ENCODE data around the gene CPVL.
A peak's percentile ranks its signal among the peaks of the same experiment; 100 is the strongest.

DNA sequence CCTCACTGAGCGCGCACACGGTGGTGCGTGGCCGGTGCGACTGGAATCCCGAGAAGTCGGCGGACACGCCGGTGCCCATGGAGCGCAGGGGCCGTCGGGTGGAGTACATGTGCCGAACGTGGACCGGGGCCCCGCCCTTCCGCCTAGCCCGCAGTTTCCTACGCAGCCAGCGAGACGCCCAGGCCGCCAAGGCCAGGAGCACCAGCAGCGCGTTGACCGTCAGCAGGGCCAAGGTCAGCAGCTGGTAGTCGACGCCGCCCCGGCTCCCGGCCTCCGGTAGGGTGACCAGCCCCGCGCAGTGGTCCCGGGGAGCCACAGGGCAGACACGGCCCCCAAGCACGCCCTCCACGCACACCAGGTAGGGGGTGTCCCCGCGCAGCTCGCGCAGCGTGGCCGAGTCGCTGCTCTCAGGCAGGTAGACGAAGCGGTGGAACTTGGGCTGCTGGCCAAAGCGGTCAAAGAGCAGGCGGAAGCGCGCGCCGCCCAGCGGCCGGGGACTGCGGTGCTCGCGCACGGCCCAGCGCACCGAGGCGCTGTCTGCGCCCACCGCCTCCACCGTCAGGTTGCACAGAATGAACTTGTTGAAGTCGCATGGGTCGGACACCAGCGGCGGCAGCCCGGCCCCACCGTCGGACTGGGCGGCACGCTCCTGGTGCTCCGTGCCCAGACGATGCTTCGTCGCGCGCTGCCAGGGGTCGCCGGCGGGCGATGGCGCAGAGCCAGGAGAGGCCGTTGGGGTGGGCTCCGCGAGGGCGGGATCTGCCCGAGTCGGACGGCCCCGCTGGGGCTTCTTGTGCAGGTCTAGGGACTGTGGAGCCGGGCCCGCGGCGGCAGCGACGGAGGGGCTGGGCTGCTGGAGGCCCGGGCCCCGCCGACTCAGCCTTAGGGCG lies 190.4 kb downstream of the CPVL start:
- TF ChIP-seq, protein P1, sequence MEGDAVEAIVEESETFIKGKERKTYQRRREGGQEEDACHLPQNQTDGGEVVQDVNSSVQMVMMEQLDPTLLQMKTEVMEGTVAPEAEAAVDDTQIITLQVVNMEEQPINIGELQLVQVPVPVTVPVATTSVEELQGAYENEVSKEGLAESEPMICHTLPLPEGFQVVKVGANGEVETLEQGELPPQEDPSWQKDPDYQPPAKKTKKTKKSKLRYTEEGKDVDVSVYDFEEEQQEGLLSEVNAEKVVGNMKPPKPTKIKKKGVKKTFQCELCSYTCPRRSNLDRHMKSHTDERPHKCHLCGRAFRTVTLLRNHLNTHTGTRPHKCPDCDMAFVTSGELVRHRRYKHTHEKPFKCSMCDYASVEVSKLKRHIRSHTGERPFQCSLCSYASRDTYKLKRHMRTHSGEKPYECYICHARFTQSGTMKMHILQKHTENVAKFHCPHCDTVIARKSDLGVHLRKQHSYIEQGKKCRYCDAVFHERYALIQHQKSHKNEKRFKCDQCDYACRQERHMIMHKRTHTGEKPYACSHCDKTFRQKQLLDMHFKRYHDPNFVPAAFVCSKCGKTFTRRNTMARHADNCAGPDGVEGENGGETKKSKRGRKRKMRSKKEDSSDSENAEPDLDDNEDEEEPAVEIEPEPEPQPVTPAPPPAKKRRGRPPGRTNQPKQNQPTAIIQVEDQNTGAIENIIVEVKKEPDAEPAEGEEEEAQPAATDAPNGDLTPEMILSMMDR (IDR thresholded peaks at IDR 0.05; ENCODE audit: low read depth, low read length, missing input control): peak; percentile 72
- TF ChIP-seq JUND (IDR thresholded peaks at IDR 0.05): no peak
- TF ChIP-seq, protein P2, sequence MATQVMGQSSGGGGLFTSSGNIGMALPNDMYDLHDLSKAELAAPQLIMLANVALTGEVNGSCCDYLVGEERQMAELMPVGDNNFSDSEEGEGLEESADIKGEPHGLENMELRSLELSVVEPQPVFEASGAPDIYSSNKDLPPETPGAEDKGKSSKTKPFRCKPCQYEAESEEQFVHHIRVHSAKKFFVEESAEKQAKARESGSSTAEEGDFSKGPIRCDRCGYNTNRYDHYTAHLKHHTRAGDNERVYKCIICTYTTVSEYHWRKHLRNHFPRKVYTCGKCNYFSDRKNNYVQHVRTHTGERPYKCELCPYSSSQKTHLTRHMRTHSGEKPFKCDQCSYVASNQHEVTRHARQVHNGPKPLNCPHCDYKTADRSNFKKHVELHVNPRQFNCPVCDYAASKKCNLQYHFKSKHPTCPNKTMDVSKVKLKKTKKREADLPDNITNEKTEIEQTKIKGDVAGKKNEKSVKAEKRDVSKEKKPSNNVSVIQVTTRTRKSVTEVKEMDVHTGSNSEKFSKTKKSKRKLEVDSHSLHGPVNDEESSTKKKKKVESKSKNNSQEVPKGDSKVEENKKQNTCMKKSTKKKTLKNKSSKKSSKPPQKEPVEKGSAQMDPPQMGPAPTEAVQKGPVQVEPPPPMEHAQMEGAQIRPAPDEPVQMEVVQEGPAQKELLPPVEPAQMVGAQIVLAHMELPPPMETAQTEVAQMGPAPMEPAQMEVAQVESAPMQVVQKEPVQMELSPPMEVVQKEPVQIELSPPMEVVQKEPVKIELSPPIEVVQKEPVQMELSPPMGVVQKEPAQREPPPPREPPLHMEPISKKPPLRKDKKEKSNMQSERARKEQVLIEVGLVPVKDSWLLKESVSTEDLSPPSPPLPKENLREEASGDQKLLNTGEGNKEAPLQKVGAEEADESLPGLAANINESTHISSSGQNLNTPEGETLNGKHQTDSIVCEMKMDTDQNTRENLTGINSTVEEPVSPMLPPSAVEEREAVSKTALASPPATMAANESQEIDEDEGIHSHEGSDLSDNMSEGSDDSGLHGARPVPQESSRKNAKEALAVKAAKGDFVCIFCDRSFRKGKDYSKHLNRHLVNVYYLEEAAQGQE (IDR thresholded peaks at IDR 0.05): no peak
- peak; percentile 11 to 58 for TF ChIP-seq RAD21 (IDR thresholded peaks at IDR 0.05)
- TF ChIP-seq HNF4G (IDR thresholded peaks at IDR 0.05): no peak
- TF ChIP-seq, protein P3, sequence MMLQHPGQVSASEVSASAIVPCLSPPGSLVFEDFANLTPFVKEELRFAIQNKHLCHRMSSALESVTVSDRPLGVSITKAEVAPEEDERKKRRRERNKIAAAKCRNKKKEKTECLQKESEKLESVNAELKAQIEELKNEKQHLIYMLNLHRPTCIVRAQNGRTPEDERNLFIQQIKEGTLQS (IDR thresholded peaks at IDR 0.05): no peak
